ENCODE results near the gene CLDN16.

DNA sequence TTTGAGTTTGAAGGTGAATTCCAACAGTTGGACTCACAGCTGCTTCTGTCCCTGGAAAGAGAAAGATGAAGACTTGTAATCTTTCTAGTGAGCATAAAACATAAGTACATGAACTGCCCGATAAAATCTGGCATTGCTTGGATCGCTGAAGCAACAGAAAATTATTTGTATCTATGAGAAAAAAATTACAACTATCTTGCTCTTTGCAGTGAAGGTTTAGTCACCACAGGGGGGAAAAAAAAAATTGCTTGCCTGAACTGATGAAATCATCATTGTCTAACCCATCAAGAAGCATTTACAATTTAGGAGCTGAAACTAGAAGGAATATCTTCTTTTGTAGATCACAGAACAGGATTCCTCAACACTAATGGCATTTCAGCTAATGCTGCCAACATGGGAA, 41.7 kb downstream of the CLDN16 start:
- no peak for TF ChIP-seq CTCF (IDR thresholded peaks at IDR 0.05; ENCODE audit: insufficient read depth, low read depth, low read length)
- TF ChIP-seq EZH2 (IDR thresholded peaks at IDR 0.05; ENCODE audit: insufficient read depth, low read length), result no peak
